ENCODE results near the gene SLC38A5.
A peak's percentile ranks its signal among the peaks of the same experiment; 100 is the strongest.
"Not testable (repeated sequence)": the region's sequence is repeated elsewhere in the genome, so short reads cannot be mapped to it uniquely, and the experiment has no call there.

Gene SLC38A5

GRCh38 chrX:48468693-48469691 is 1.1 kb downstream of the SLC38A5 start:
- DNase-seq (ENCODE audit: low read depth), result no peak

- DNase-seq (ENCODE audit: low read depth), result no peak
Measured at GRCh38 chrX:48468247-48468671, 1.8 kb downstream of the SLC38A5 start.

DNA sequence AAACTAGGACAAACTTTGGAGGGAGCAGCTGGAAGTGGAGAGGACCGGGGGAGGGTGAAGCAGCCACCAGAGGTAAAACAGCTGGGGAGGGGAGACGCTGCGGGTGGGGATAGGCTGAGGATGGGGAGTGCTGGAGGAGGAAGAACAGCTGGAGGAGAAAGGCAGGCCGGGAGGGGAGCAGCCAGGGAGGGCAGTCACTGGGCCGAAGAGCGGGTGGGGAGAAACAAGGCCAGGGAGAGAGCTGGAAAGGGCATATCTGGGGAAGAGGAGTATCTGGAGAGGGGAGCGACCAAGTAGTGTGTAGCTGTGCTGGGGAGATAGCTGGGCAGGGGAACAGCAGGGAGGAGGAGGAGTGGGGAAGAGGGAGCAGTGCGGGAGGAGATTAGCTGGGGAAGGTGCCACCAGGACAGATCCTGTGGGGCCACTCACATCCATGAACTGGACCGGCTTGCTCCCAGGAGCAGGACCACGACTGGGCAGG is 2.7 kb downstream of the SLC38A5 start:
- DNase-seq (ENCODE audit: low read depth), result no peak

DNA sequence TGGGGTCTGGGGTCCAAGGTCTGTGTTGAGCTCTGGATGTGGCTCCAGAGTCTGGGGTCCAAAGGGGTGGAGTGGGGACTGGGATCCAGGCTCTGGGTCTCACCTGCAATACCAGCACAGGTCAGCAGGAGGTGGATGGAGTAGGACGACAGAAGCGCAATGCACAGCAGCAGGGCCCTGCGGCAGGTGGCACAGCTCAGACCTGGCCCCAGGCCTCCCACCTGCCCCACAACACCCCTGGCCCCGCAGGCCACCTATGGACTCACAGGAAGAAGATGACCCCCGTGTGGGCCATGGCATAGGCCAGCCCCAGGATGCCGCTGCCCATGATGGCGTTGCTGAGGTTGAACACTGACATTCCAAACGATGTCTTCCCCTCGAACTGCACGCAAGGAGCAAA is 3.4 kb downstream of the SLC38A5 start:
- no peak for DNase-seq (ENCODE audit: low read depth)

DNA sequence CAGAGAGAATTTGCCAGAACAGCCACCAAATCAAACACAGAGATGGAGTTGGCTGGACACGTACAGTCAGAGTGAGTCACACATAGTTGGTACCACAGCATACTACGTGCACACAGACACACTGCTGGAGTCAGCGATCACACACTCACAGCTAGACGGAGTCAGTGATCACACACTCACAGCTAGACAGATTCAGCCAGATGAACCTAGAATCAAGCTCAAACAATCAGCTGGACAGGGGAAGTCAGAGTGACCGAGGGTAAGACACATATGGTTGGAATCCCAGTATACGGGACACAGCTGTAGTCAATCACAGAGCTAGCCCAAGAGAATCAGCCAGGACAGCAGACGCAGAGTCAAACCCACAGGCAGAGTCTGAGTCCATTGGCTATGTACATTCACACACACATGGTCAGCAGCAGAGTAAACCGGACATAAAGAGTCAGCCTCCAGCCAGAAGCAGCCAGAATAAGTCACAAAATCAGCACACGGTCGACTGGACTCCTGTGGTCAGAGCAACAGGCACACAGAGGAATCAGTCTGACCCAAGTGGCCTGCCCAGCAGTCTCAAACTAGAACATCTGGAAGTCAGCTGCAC is 4.6 kb downstream of the SLC38A5 start:
- DNase-seq (ENCODE audit: low read depth), result peak; percentile 72

DNA sequence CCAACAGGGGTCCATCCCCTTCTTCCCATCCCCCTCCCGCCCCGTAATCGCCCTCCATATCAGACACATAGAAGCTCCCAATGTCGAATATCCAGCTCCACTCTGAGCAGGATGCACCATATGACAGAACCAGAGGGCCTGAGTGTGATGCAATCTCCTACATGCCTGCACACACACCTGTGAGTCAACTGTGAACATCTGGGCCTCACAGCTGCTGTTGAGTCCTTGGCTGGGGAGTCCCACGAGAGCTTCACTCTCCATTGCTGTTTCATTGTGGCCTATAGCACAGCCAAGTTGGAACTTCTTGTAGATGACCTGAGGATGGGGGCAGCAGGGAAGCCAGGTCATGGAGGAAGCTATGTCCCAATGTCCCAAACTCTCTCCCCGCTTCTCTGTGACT is 8.2 kb downstream of the SLC38A5 start:
- DNase-seq (ENCODE audit: low read depth), result no peak

GRCh38 chrX:48460606-48461005 is 9.5 kb downstream of the SLC38A5 start:
- no peak for DNase-seq (ENCODE audit: low read depth)

DNA sequence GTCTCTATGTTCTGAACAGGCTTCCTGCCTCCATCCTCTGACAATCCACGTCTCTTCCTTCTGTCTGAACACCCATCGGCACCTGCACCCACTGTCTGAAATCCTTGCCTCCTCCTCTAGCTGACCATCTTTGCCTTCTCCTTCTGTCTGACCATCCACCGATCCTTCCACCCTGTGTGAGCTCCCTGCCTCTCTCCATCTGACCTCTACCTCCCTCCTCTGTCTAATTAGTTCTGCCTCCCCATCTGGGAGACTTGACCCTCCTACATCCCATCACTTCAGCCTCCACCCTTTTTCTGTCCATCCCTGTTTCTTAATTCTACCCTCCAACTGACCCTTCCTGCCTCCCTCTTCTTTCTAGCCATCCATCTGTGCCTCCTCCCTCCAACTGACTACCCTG is 10.0 kb downstream of the SLC38A5 start:
- DNase-seq (ENCODE audit: low read depth), result no peak

GRCh38 chrX:48459483-48459882 is 10.6 kb downstream of the SLC38A5 start:
- no peak for DNase-seq (ENCODE audit: low read depth)

- no peak for DNase-seq (ENCODE audit: low read depth)
Measured at GRCh38 chrX:48458711-48459110, 11.3 kb downstream of the SLC38A5 start.

GRCh38 chrX:48456628-48457331 is 13.3 kb downstream of the SLC38A5 start:
- DNase-seq (ENCODE audit: low read depth), result no peak

DNA sequence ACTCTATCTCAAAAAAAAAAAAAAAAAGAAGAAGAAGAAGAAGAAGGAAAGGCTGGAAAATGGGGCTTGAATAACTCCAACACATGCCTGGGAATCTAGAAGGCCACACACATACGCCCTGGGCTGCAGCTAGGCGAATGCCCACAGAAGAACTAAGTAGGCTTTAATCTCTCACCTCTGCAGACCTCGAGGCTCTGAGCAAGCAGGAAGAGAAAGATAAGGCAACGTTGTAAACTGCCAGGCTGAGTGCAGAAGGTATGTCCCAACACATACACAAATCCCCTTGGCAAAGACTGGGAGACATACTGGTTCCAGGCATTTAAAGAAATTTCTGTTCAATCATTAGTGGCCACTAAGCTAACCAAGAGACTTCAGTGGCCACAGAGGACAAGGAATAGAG is 18.4 kb downstream of the SLC38A5 start:
- DNase-seq (ENCODE audit: low read depth), result no peak

- DNase-seq (ENCODE audit: low read depth), result no peak
Measured at GRCh38 chrX:48450076-48450475, 20.0 kb downstream of the SLC38A5 start.

DNA sequence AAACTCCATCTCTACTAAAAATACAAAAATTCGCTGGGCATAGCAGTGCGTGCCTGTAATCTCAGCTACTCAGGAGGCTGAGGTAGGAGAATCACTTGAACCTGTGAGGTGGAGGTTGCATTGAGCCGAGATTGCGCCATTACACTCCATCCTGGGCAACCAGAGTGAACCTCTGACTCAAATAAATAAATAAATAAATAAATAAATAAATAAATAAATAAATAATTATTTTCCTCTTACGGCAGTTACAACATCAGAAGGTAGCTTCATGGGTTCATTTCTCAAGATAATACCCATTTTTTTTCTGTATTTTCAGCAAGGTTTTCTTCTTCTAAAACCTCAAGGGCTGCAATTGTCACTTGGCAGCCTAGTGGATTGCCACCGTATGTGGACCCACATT is 22.9 kb downstream of the SLC38A5 start:
- not testable (repeated sequence) for DNase-seq (ENCODE audit: low read depth)

- DNase-seq (ENCODE audit: low read depth), result not testable (repeated sequence)
Measured at GRCh38 chrX:48433713-48434112, 36.3 kb downstream of the SLC38A5 start.

DNA sequence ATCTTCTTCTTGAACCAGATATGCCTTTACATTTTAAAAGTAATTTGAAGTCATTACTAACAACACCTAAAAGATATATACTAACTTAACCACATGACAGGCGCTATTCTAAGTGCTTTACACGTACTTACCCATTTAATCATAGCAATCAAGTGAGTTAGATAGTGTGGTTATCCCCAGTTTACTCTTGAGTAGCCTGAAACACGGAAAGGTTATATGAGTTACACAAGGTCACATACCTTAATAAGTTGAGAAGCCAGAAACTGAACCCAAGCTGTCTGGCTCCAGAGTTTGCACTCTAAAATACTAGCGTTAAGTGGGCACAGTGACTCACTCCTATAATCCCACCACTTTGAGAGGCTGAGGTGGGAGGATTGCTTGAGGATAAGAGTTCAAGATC is 39.9 kb downstream of the SLC38A5 start:
- DNase-seq (ENCODE audit: low read depth), result not testable (repeated sequence)

DNA sequence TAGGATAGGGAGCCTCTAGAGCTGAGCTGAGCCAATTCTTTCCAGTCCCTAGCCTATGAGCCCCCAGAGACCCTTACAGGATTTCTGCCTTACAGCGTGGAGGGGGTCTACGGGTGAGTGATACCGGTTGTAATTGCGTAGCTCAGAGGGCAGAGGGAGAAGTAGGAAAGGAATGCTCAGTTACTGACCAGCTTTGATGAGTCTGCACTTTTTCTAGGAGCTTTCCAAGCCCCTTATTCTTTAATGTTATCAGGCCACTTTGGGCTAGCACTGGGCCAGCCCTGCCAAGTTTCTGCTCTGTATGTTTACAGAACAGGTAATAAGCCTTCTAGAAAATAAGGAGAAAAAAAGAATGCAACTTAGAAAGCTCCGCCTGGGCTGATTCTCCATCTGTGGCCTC is 40.5 kb downstream of the SLC38A5 start:
- DNase-seq (ENCODE audit: low read depth), result not testable (repeated sequence)

- DNase-seq (ENCODE audit: low read depth), result not testable (repeated sequence)
Measured at GRCh38 chrX:48427027-48427716, 42.9 kb downstream of the SLC38A5 start.

- not testable (repeated sequence) for DNase-seq (ENCODE audit: low read depth)
Measured at GRCh38 chrX:48411860-48412259, 58.2 kb downstream of the SLC38A5 start, which contains the start of gene SSX4B. Gene SSX4B (minus strand): TSS chrX:48411960. CDS start chrX:48411372, 588 bp downstream.

Data from GM04504 (cell line).